Endodermal cell (in vitro differentiated cells): Measurements from ENCODE around the gene ELMOD1. TPM values are rescaled to one million over a fixed set of nuclear protein-coding genes. Genes with fewer than 3 reads are reported as not detected.

Experiments
- DNase-seq: peaks from one replicate; pipeline ENCODE4 v3.0.0-alpha.2; 2017
- H3K27ac ChIP-seq: 2 replicates; pipeline ENCODE4 v1.5.1; 2013; ENCODE audit warnings: mild to moderate bottlenecking, low read depth, low read length, moderate library complexity
- H3K27me3 ChIP-seq: 2 replicates; pipeline ENCODE4 v1.6.1; 2013; ENCODE audit warnings: mild to moderate bottlenecking, low read length, moderate library complexity; ENCODE audit not compliant: insufficient read depth, control insufficient read depth, poor library complexity, severe bottlenecking
- H3K36me3 ChIP-seq: 2 replicates; pipeline ENCODE4 v1.7.0; 2013; ENCODE audit warnings: mild to moderate bottlenecking, low read length, moderate library complexity; ENCODE audit not compliant: control insufficient read depth, insufficient read depth
- H3K4me1 ChIP-seq: one replicate; pipeline ENCODE4 v1.7.0; 2013; ENCODE audit warnings: low read length; ENCODE audit not compliant: control insufficient read depth, insufficient read depth
- H3K4me3 ChIP-seq: 2 replicates; pipeline ENCODE4 v1.5.1; 2013; ENCODE audit warnings: mild to moderate bottlenecking, low read length, moderate library complexity
- H3K9ac ChIP-seq: 2 replicates; pipeline ENCODE4 v1.6.1; 2013; ENCODE audit warnings: mild to moderate bottlenecking, low read length, moderate library complexity; ENCODE audit not compliant: poor library complexity, severe bottlenecking; ENCODE audit errors: extremely low read depth
- H3K9me3 ChIP-seq: 2 replicates; pipeline ENCODE4 v1.6.1; 2013; ENCODE audit warnings: mild to moderate bottlenecking, low read length, moderate library complexity; ENCODE audit not compliant: control insufficient read depth
- H3K27ac Mint-ChIP-seq: 2 replicates; pipeline ENCODE4 v1.8.0; 2020; ENCODE audit warnings: mixed read lengths
- H3K27me3 Mint-ChIP-seq: 2 replicates; pipeline ENCODE4 v1.8.0; 2021; ENCODE audit warnings: mild to moderate bottlenecking, mixed read lengths; ENCODE audit not compliant: insufficient read depth
- H3K36me3 Mint-ChIP-seq: 2 replicates; pipeline ENCODE4 v1.8.0; 2020; ENCODE audit warnings: low read depth, mixed read lengths
- H3K4me1 Mint-ChIP-seq: 2 replicates; pipeline ENCODE4 v1.8.0; 2020; ENCODE audit warnings: mixed read lengths
- H3K4me3 Mint-ChIP-seq: 2 replicates; pipeline ENCODE4 v1.8.0; 2020; ENCODE audit warnings: mild to moderate bottlenecking, moderate library complexity, mixed read lengths
- H3K9me3 Mint-ChIP-seq: 2 replicates; pipeline ENCODE4 v1.8.0; 2020; ENCODE audit warnings: mild to moderate bottlenecking, mixed read lengths
- CTCF ChIP-seq: fragments of 200-600 bp; sonication (generic); conservative IDR thresholded peaks from 2 replicates; pipeline ENCODE4 v1.5.0; 2021; ENCODE audit warnings: antibody characterized with exemption, mild to moderate bottlenecking
- WGBS, 2 experiments: methylation state at CpG; one replicate each; pipeline versions ENCODE4 v1.1.5 to v1.1.7; 2013; ENCODE audit warnings: missing lambda C conversion rate in 2 of 2, mixed read lengths in 1 of 2; ENCODE audit not compliant: insufficient coverage in 1 of 2, insufficient read length in 1 of 2; 5-methylcytosine and 5-hydroxymethylcytosine counted together
- total RNA-seq, 2 donors: library from RNA; stranded (reverse); fragmentation: NEBNext Ultra II Directional in 1 of 2; extraction: Animal tissue kit (Norgen Biotek cat#: 25700) in 1 of 2; gene quantifications; 2 replicates in 1 of 2; 3 replicates in 1 of 2; pipeline ENCODE4 v1.2.1, GENCODE V29; 2021

ELMOD1 gene
- total RNA-seq, 2 donors from 2014 or later = 0.46 to 0.60 TPM

- no peak for TF ChIP-seq CTCF
- no peak overlapping the region for H3K4me3 ChIP-seq
- H3K9ac ChIP-seq = no peak overlapping the region
- H3K9me3 ChIP-seq = no peaks in the 10 kb centered on the region
- DNase-seq = no peak
- no peaks in the 10 kb centered on the region for H3K4me1 ChIP-seq
- Mint-ChIP-seq H3K4me3 (no peak overlapping the region), H3K9me3 (no peaks in the 10 kb centered on the region), H3K27ac (no peak overlapping the region), H3K36me3 (no peaks in the 10 kb centered on the region), H3K4me1 (peaks cover 5% of the 10 kb centered on the region), H3K27me3 (peaks cover 4% of the 10 kb centered on the region)
- no peaks in the 10 kb centered on the region for H3K36me3 ChIP-seq
- H3K27ac ChIP-seq = no peak overlapping the region
- H3K27me3 ChIP-seq = no peaks in the 10 kb centered on the region
- 83% methylated on average over 1 of the region's 1 CpG; no CpG with 5 or more reads in 1 of the 2 experiments for WGBS, 2 experiments
Measured at GRCh38 chr11:107695446-107695845, 104.5 kb downstream of the ELMOD1 start.

- no peak overlapping the region for H3K27ac ChIP-seq
Measured at GRCh38 chr11:107696140-107696539, 105.2 kb downstream of the ELMOD1 start.

GRCh38 chr11:107697291-107697690 is 106.3 kb downstream of the ELMOD1 start:
- no peaks in the 10 kb centered on the region for H3K9me3 ChIP-seq
- H3K4me3 ChIP-seq = no peak overlapping the region
- TF ChIP-seq CTCF = no peak
- no peaks in the 10 kb centered on the region for H3K4me1 ChIP-seq
- WGBS, 2 experiments = 82 to 83% methylated on average over 4 to 6 of the region's 6 CpGs
- Mint-ChIP-seq H3K4me3 (no peak overlapping the region), H3K9me3 (no peaks in the 10 kb centered on the region), H3K4me1 (peaks cover 8% of the 10 kb centered on the region), H3K36me3 (no peaks in the 10 kb centered on the region), H3K27ac (no peak overlapping the region), H3K27me3 (peaks cover 15% of the 10 kb centered on the region)
- no peak overlapping the region for H3K9ac ChIP-seq
- peaks cover 3% of the 10 kb centered on the region for H3K27me3 ChIP-seq
- no peak for DNase-seq
- H3K36me3 ChIP-seq = no peaks in the 10 kb centered on the region
- H3K27ac ChIP-seq = no peak overlapping the region

More at GRCh38 chr11:107696140-107696539, 105.2 kb downstream of the ELMOD1 start:
- Histone ChIP-seq H3K4me1 (no peaks in the 10 kb centered on the region), H3K9me3 (no peaks in the 10 kb centered on the region), H3K27me3 (no peaks in the 10 kb centered on the region), H3K4me3 (no peak overlapping the region), H3K36me3 (no peaks in the 10 kb centered on the region), H3K9ac (no peak overlapping the region)
- 11 to 32% methylated on average over 1 of the region's 1 CpG for WGBS, 2 experiments
- Mint-ChIP-seq H3K4me1 (peaks cover 8% of the 10 kb centered on the region), H3K27ac (no peak overlapping the region), H3K9me3 (no peaks in the 10 kb centered on the region), H3K27me3 (peaks cover 8% of the 10 kb centered on the region), H3K36me3 (no peaks in the 10 kb centered on the region), H3K4me3 (no peak overlapping the region)
- no peak for TF ChIP-seq CTCF
- no peak for DNase-seq
